ENCODE measurements around the gene TBC1D25. TPM values are rescaled to one million over a fixed set of nuclear protein-coding genes. Genes with fewer than 3 reads are reported as not detected.
"Not testable (repeated sequence)": the region's sequence is repeated elsewhere in the genome, so short reads cannot be mapped to it uniquely, and the experiment has no call there.

Gene TBC1D25
- total RNA-seq, 1 donor = 10.1 TPM

- no peak for TF ChIP-seq CTCF (IDR thresholded peaks at IDR 0.05; ENCODE audit: extremely low read depth, low read depth, low read length)
Observed at GRCh38 chrX:48540480-48540879, 966 bp downstream of the TBC1D25 start.

GRCh38 chrX:48541140-48541814 is 1.8 kb downstream of the TBC1D25 start:
- no peak for TF ChIP-seq CTCF (IDR thresholded peaks at IDR 0.05; ENCODE audit: extremely low read depth, low read depth, low read length)
- Histone ChIP-seq H3K4me3 (ENCODE audit: insufficient read depth, low read length) (no peak overlapping the region), H3K79me2 (ENCODE audit: insufficient read depth, low read length) (peaks cover 15% of the 10 kb centered on the region), H3K36me3 (ENCODE audit: insufficient read depth, low read length) (no peaks in the 10 kb centered on the region), H3K9me3 (ENCODE audit: low read depth, low read length) (no peaks in the 10 kb centered on the region), H3K27me3 (ENCODE audit: insufficient read depth, low read length) (no peaks in the 10 kb centered on the region), H3K27ac (ENCODE audit: low read depth, low read length) (no peak overlapping the region), H4K20me1 (ENCODE audit: insufficient read depth, low read length) (no peaks in the 10 kb centered on the region), H3K4me1 (ENCODE audit: insufficient read depth, low read length) (peaks cover 14% of the 10 kb centered on the region), H2AFZ (ENCODE audit: low read length) (no peak overlapping the region), H3K4me2 (ENCODE audit: insufficient read depth, low read length) (no peak overlapping the region)
- no peak for DNase-seq (ENCODE audit: insufficient read length, low spot score, missing footprints)

More at GRCh38 chrX:48540480-48540879, 966 bp downstream of the TBC1D25 start:
- no peak overlapping the region for H2AFZ ChIP-seq (ENCODE audit: low read length)
- no peaks in the 10 kb centered on the region for H4K20me1 ChIP-seq (ENCODE audit: insufficient read depth, low read length)
- H3K36me3 ChIP-seq (ENCODE audit: insufficient read depth, low read length) = no peaks in the 10 kb centered on the region
- no peaks in the 10 kb centered on the region for H3K9me3 ChIP-seq (ENCODE audit: low read depth, low read length)
- peaks cover 14% of the 10 kb centered on the region for H3K4me1 ChIP-seq (ENCODE audit: insufficient read depth, low read length)
- H3K27ac ChIP-seq (ENCODE audit: low read depth, low read length) = no peak overlapping the region
- no peaks in the 10 kb centered on the region for H3K27me3 ChIP-seq (ENCODE audit: insufficient read depth, low read length)
- H3K79me2 ChIP-seq (ENCODE audit: insufficient read depth, low read length) = peaks cover 15% of the 10 kb centered on the region
- peak overlapping the region; percentile 82 for H3K4me3 ChIP-seq (ENCODE audit: insufficient read depth, low read length)
- peak overlapping the region; percentile 76 for H3K4me2 ChIP-seq (ENCODE audit: insufficient read depth, low read length)
- DNase-seq (ENCODE audit: insufficient read length, low spot score, missing footprints) = no peak

- no peak overlapping the region for H2AFZ ChIP-seq (ENCODE audit: low read length)
- H3K27me3 ChIP-seq (ENCODE audit: insufficient read depth, low read length) = no peaks in the 10 kb centered on the region
- H3K79me2 ChIP-seq (ENCODE audit: insufficient read depth, low read length) = no peaks in the 10 kb centered on the region
- H3K9me3 ChIP-seq (ENCODE audit: low read depth, low read length) = no peaks in the 10 kb centered on the region
- H3K4me1 ChIP-seq (ENCODE audit: insufficient read depth, low read length) = no peaks in the 10 kb centered on the region
- H3K27ac ChIP-seq (ENCODE audit: low read depth, low read length) = no peak overlapping the region
- H3K4me3 ChIP-seq (ENCODE audit: insufficient read depth, low read length) = no peak overlapping the region
- no peak for TF ChIP-seq CTCF (IDR thresholded peaks at IDR 0.05; ENCODE audit: extremely low read depth, low read depth, low read length)
- DNase-seq (ENCODE audit: insufficient read length, low spot score, missing footprints) = no peak
- no peaks in the 10 kb centered on the region for H4K20me1 ChIP-seq (ENCODE audit: insufficient read depth, low read length)
- peaks cover 8% of the 10 kb centered on the region for H3K36me3 ChIP-seq (ENCODE audit: insufficient read depth, low read length)
- H3K4me2 ChIP-seq (ENCODE audit: insufficient read depth, low read length) = no peak overlapping the region
Observed at GRCh38 chrX:48548871-48549270, 9.4 kb downstream of the TBC1D25 start.

GRCh38 chrX:48555731-48556325 is 16.3 kb downstream of the TBC1D25 start:
- H4K20me1 ChIP-seq (ENCODE audit: insufficient read depth, low read length); H2AFZ ChIP-seq (ENCODE audit: low read length); DNase-seq (ENCODE audit: insufficient read length, low spot score, missing footprints); H3K4me3 ChIP-seq (ENCODE audit: insufficient read depth, low read length); H3K9me3 ChIP-seq (ENCODE audit: low read depth, low read length); H3K4me1 ChIP-seq (ENCODE audit: insufficient read depth, low read length); H3K27ac ChIP-seq (ENCODE audit: low read depth, low read length); H3K4me2 ChIP-seq (ENCODE audit: insufficient read depth, low read length); H3K27me3 ChIP-seq (ENCODE audit: insufficient read depth, low read length); H3K79me2 ChIP-seq (ENCODE audit: insufficient read depth, low read length): not testable (repeated sequence)
- peaks cover 19% of the 10 kb centered on the region for H3K36me3 ChIP-seq (ENCODE audit: insufficient read depth, low read length)
